Loucy (cell line): Measurements from ENCODE around the gene DAB2.

ENCODE experiments used
- H2AFZ ChIP-seq: fragments of 200-600 bp; sonication (generic); 2 replicates; pipeline ENCODE4 v1.6.0; 2016; ENCODE audit warnings: antibody characterized with exemption, mild to moderate bottlenecking, low read length, moderate library complexity
- H3F3A ChIP-seq: fragments of 200-600 bp; 2 replicates; pipeline ENCODE4 v1.6.0; 2016; ENCODE audit warnings: antibody characterized with exemption, low read depth, mild to moderate bottlenecking
- H3K27me3 ChIP-seq: fragments of 200-600 bp; sonication (generic); 2 replicates; pipeline ENCODE4 v1.6.1; 2014; ENCODE audit warnings: low read length, mild to moderate bottlenecking; ENCODE audit not compliant: insufficient read depth, poor library complexity, severe bottlenecking
- H3K36me3 ChIP-seq: fragments of 200-600 bp; sonication (generic); 2 replicates; pipeline ENCODE4 v1.6.1; 2016; ENCODE audit warnings: low read length; ENCODE audit not compliant: insufficient read depth
- H3K4me1 ChIP-seq: fragments of 200-600 bp; sonication (generic); 2 replicates; pipeline ENCODE4 v1.5.1; 2014; ENCODE audit warnings: low read length, mild to moderate bottlenecking; ENCODE audit not compliant: insufficient read depth, poor library complexity, severe bottlenecking
- H3K4me2 ChIP-seq: fragments of 200-600 bp; sonication (generic); 2 replicates; pipeline ENCODE4 v1.6.0; 2014; ENCODE audit warnings: antibody characterized with exemption, low read length, low read depth, mild to moderate bottlenecking; ENCODE audit not compliant: poor library complexity, severe bottlenecking
- H3K4me3 ChIP-seq: fragments of 200-600 bp; sonication (generic); 2 replicates; pipeline ENCODE4 v1.5.1; 2014; ENCODE audit warnings: low read length, mild to moderate bottlenecking, mixed read lengths; ENCODE audit not compliant: poor library complexity, severe bottlenecking
- H3K79me2 ChIP-seq: fragments of 200-600 bp; sonication (generic); 2 replicates; pipeline ENCODE4 v1.6.1; 2014; ENCODE audit warnings: low read length; ENCODE audit not compliant: insufficient read depth
- H3K9ac ChIP-seq: fragments of 200-600 bp; sonication (generic); 2 replicates; pipeline ENCODE4 v1.6.0; 2014; ENCODE audit warnings: mild to moderate bottlenecking, low read depth, low read length, moderate library complexity; ENCODE audit not compliant: poor library complexity, severe bottlenecking
- H3K9me2 ChIP-seq: fragments of 200-600 bp; sonication (generic); replicated peaks from 2 replicates; pipeline ENCODE4 v1.6.1; 2016; ENCODE audit warnings: low read depth, low read length, mixed read lengths
- H3K9me3 ChIP-seq: fragments of 200-600 bp; sonication (generic); 2 replicates; pipeline ENCODE4 v1.6.1; 2014; ENCODE audit warnings: mild to moderate bottlenecking, antibody characterized with exemption, low read length, low read depth; ENCODE audit not compliant: insufficient read depth
- H4K20me1 ChIP-seq: fragments of 200-600 bp; sonication (generic); 2 replicates; pipeline ENCODE4 v1.6.0; 2014; ENCODE audit warnings: antibody characterized with exemption, low read length, mild to moderate bottlenecking; ENCODE audit not compliant: insufficient read depth, poor library complexity, severe bottlenecking
- EZH2phosphoT487 ChIP-seq: fragments of 200-600 bp; IDR thresholded peaks from 2 replicates; pipeline ENCODE4 v1.6.1; 2018; ENCODE audit warnings: antibody characterized with exemption, mild to moderate bottlenecking, moderate library complexity, borderline replicate concordance
- TF ChIP-seq, protein P1 (sequence below): fragments of 200-600 bp; sonication (generic); conservative IDR thresholded peaks from 2 replicates; pipeline ENCODE4 v1.5.1; 2014; ENCODE audit warnings: mild to moderate bottlenecking, antibody characterized with exemption, low read length

DAB2 gene

GRCh38 chr5:39453606-39454005 lies 28.8 kb upstream of the DAB2 start:
- TF ChIP-seq EZH2phosphoT487, result no peak
- TF ChIP-seq, protein P1, sequence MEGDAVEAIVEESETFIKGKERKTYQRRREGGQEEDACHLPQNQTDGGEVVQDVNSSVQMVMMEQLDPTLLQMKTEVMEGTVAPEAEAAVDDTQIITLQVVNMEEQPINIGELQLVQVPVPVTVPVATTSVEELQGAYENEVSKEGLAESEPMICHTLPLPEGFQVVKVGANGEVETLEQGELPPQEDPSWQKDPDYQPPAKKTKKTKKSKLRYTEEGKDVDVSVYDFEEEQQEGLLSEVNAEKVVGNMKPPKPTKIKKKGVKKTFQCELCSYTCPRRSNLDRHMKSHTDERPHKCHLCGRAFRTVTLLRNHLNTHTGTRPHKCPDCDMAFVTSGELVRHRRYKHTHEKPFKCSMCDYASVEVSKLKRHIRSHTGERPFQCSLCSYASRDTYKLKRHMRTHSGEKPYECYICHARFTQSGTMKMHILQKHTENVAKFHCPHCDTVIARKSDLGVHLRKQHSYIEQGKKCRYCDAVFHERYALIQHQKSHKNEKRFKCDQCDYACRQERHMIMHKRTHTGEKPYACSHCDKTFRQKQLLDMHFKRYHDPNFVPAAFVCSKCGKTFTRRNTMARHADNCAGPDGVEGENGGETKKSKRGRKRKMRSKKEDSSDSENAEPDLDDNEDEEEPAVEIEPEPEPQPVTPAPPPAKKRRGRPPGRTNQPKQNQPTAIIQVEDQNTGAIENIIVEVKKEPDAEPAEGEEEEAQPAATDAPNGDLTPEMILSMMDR, result no peak
- no peaks in the 10 kb centered on the region for H3K9me3 ChIP-seq
- no peak overlapping the region for H2AFZ ChIP-seq
- no peaks in the 10 kb centered on the region for H3K4me1 ChIP-seq
- H4K20me1 ChIP-seq, result no peaks in the 10 kb centered on the region
- no peak overlapping the region for H3K4me2 ChIP-seq
- H3K79me2 ChIP-seq, result no peaks in the 10 kb centered on the region
- no peaks in the 10 kb centered on the region for H3K9me2 ChIP-seq
- H3K4me3 ChIP-seq, result no peak overlapping the region
- H3K9ac ChIP-seq, result no peak overlapping the region
- H3K27me3 ChIP-seq, result no peaks in the 10 kb centered on the region
- no peaks in the 10 kb centered on the region for H3F3A ChIP-seq
- no peaks in the 10 kb centered on the region for H3K36me3 ChIP-seq

DNA sequence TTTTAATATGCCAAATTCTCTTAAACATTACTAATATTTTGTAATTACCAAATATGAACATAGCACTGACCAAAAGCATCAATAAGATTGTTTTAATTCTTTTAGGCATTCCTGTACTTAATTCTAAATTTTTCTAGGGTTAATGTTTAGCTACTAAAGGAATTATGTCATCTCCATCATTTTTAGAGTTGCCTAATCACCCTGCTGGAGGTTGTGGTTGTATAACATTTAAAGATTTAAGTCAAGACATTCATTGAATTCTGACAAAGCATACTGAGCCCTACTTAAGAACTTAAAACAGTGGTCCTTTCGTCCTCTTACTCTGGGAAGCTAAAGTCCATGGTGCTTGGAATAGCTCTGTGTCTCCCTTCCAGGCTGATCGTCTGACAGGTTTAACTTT lies 28.1 kb upstream of the DAB2 start:
- Histone ChIP-seq H3K9me2 (no peaks in the 10 kb centered on the region), H3F3A (no peaks in the 10 kb centered on the region), H3K79me2 (no peaks in the 10 kb centered on the region), H3K4me1 (no peaks in the 10 kb centered on the region), H3K9ac (no peak overlapping the region), H3K36me3 (no peaks in the 10 kb centered on the region), H3K4me3 (no peak overlapping the region), H2AFZ (no peak overlapping the region), H3K9me3 (no peaks in the 10 kb centered on the region), H3K4me2 (no peak overlapping the region), H4K20me1 (no peaks in the 10 kb centered on the region), H3K27me3 (no peaks in the 10 kb centered on the region)
- TF ChIP-seq, protein P1, result no peak
- no peak for TF ChIP-seq EZH2phosphoT487

DNA sequence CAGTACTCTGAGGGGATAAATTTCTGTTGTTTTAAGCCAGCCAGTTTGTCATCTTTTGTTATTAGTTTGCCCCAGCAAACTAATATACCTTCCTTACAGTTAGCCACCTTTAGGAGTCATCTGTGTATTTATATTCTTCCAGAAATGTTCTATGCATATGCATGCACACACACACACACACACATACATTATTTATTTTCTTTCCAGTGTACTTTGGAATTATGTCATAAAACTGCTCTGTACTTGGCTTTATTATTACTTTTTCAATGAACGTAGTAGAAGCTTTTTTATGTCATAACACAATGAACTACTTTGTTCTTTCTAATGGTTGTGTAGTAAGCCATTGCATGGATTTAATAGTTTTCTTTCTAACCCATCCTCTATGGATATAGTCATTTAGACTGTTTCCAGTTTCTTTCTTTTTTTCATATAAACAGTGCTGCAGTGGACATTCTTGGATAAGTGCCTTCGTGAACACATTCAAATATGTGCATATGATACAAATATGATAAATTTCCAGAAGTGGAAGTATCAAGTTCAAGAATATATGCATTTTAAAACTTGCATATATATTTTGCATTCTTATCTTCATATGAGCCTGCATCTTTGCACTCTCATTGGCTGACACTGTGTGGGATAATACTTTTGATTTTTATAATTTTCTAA lies 26.6 kb upstream of the DAB2 start:
- Histone ChIP-seq H3K9me3 (no peaks in the 10 kb centered on the region), H3K79me2 (no peaks in the 10 kb centered on the region), H3K4me2 (no peak overlapping the region), H3K4me3 (no peak overlapping the region), H3K36me3 (no peaks in the 10 kb centered on the region), H3K27me3 (no peaks in the 10 kb centered on the region), H3F3A (no peaks in the 10 kb centered on the region), H3K9ac (no peak overlapping the region), H2AFZ (no peak overlapping the region), H3K4me1 (no peaks in the 10 kb centered on the region), H4K20me1 (no peaks in the 10 kb centered on the region), H3K9me2 (no peaks in the 10 kb centered on the region)
- TF ChIP-seq, protein P1, result no peak
- no peak for TF ChIP-seq EZH2phosphoT487
